Stimulated activated CD8-positive, alpha-beta memory T cell treated with anti-CD3 and anti-CD28 coated beads, Interleukin-15, amount 100 ng/mL, for 24 hours (primary cell): Measurements from ENCODE around the gene FAM13B.

Source experiments
- DNase-seq: peaks from one replicate; pipeline ENCODE4 v3.0.0-alpha.2; 2020; ENCODE audit warnings: low read depth

The FAM13B gene

DNA sequence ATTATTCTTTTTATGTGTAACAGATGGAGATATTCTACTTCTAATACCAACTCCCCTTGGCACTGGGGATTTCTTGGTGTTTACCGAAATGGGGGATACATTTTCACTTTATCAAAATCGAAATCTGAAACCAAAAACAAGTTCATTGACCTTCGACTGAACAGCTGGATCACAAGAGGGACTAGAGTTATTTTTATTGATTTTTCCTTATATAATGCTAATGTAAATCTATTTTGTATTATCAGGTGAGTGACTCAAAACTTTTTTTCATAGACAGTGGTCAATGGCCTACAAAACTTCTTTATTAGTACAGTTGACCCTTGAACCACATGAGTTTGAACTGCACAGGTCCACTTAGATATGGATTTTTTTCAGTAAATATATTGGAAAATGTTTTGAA is 133.4 kb downstream of the FAM13B start:
- DNase-seq = no peak

DNA sequence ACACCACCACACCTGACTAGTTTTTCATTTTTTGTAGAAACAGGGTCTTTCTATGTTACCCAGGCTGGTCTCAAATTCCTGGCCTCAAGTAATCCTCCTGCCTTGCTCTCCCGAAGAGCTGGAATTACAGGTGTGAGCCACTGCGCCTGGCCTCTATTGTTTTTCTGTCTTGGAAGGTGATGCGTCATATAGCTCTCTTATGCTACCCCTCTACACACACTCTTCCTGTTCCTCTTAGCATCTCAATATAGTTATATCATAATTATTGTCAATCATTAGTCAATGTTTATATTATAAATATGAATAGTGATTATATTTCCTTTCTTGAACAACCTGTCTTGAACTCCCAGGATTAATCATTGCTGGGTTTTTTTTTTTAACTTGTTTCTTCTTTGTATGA is 136.3 kb downstream of the FAM13B start:
- no peak for DNase-seq

DNA sequence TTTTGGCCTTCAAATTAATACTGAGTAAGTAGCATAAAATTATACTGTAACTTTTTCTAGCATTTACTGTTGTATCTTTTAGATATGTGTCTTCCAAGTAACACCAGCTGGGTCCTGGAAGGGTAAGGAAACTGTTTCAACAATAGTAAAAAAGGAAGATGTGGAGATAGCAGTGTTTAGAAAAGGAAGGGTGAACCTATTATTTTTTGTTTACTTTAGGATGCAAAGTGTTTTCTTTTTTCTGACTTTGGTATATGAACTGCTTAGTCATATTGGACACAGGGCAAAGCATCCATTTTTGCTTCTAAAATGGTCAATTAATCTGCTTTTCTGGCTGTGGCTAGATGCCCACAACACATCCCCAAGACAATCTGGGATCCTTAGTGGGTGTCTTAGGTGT is 138.3 kb downstream of the FAM13B start:
- no peak for DNase-seq

DNA sequence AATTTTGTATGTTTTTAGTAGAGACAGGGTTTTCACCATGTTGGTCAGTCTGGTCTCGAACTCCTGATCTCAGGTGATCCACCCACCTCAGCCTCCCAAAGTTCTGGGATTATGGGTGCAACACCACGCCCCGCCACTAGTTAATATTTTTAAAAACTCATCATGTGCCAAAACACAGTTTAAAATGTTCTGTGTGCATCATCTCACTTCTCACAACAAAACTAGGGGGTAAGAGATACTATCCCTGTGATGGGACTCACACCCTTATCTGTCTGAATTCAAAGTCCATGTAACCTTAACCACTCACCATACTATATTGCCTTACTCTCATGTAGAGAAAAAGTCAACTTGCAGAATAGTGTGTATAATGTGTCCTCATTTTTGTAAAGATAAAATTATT is 141.0 kb downstream of the FAM13B start:
- DNase-seq = no peak

DNA sequence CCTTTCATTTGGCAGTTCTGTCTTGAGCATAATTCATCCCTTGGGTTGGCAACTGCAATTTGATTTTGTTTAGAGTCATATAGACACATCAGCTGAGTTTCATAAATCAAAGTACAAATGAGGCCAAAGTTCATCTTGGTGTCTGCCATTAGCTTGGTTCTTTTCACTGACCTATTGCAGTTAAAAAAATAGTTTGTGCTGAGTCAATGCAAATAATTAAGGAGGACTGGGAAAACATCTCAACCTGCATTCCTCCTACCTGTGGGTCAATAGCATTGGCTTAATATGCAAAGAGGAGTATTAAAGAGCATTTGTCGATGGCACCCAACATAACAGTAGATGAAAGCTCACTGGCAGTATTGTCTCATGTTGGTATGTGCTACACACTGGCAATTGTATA is 142.0 kb downstream of the FAM13B start:
- no peak for DNase-seq

DNA sequence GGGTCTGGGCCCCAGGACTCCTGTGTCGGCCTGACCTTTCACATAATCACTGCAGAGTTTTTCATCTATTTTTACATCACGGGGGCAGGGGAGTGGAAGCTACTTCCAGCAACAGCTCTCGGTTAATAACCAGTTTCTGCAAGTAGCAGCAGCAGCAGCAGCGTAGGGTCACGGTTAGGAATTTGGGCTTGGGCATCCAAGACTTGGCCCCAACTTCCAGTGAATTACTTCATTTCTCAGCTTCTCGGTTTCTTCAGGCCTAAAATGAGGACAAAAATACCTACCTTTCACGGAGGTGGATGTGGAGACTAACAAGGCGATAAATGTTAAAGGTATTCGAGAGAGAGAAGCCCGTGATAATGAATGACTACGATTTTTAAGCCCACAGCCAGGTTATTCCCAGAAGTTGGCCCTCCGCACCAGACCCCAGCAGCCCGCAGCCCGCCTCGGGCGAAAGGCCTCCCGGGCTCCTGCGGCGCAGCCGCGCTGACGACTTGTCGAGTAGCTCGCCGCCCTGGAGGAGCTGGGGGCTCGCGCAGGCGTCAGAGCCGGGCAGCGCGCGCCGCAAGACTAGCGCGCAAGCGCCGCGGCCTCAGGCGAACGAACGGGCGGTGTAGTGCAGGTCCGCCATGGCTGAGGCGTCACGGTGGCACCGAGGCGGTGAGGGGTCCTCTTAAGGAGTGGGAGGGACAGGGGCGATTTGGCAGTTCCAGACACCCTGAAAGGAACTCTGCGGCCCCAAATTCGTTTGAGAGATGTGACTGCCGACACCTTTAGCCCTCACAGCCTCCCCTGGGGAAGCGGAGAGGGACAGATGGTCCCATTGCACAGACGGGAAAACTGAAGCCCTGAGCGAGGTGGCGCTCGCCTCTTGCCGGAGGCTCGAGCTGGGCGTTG is 143.8 kb downstream of the FAM13B start, which contains the start of gene PKD2L2:
PKD2L2 (plus strand) TSS at position 595 of the 897 bp plus-strand sequence; CDS start at position 630, 35 bp downstream.
- peak; percentile 64 for DNase-seq

DNA sequence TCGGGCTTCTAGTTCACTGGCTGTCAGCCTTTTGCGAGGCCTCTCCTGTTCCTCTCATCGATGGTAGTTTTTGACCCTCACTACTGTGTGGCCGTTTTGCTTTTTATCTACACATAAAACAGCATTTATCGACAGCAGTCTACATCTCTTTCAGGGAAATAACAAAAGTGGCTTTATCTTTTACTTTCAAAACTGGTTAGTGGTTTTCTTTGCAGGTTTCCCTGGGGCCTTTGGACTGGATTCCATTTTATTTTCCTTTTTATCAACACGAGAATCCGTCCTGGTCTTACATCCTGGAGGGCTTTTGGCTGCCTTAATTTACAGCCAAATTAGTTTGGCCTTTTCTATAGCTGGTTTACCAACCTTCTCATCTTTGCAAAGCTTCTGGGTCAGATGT is 144.4 kb downstream of the FAM13B start:
- DNase-seq = no peak
